Osteocyte (in vitro differentiated cells): ENCODE results near the gene ARHGAP27. TPM values are rescaled to one million over a fixed set of nuclear protein-coding genes. Genes with fewer than 3 reads are reported as not detected.
A peak's percentile ranks its signal among the peaks of the same experiment; 100 is the strongest.
"Not testable (repeated sequence)": the region's sequence is repeated elsewhere in the genome, so short reads cannot be mapped to it uniquely, and the experiment has no call there.

Experiments
- DNase-seq: peaks from one replicate; pipeline ENCODE4 v3.0.0; 2021; ENCODE audit warnings: mixed read lengths; ENCODE audit not compliant: unreplicated experiment; ENCODE audit errors: extremely low spot score
- H3K27ac Mint-ChIP-seq: one replicate; pipeline ENCODE4 v1.8.0; 2021; ENCODE audit warnings: mild to moderate bottlenecking, mixed read lengths; ENCODE audit not compliant: unreplicated experiment
- H3K27me3 Mint-ChIP-seq: one replicate; pipeline ENCODE4 v1.8.0; 2021; ENCODE audit warnings: mixed read lengths; ENCODE audit not compliant: unreplicated experiment
- H3K36me3 Mint-ChIP-seq: one replicate; pipeline ENCODE4 v1.8.0; 2021; ENCODE audit warnings: mixed read lengths; ENCODE audit not compliant: unreplicated experiment
- H3K4me1 Mint-ChIP-seq: one replicate; pipeline ENCODE4 v1.8.0; 2021; ENCODE audit warnings: mixed read lengths; ENCODE audit not compliant: unreplicated experiment
- H3K4me3 Mint-ChIP-seq: one replicate; pipeline ENCODE4 v1.8.0; 2021; ENCODE audit warnings: mild to moderate bottlenecking, moderate library complexity, mixed read lengths; ENCODE audit not compliant: unreplicated experiment
- H3K9me3 Mint-ChIP-seq: one replicate; pipeline ENCODE4 v1.8.0; 2021; ENCODE audit warnings: mixed read lengths; ENCODE audit not compliant: unreplicated experiment
- long read RNA-seq: library from polyadenylated mRNA; unstranded; transcript quantifications from one replicate; pipeline ENCODE4 v2.0.0, GENCODE V29; 2021
- total RNA-seq: library from RNA; stranded (reverse); gene quantifications from 2 replicates; pipeline ENCODE4 v1.2.1, GENCODE V29; 2021
- TF ChIP-seq, protein P1 (sequence below): fragments of 200-600 bp; sonication (generic); IDR thresholded peaks from 2 replicates; pipeline ENCODE4 v1.5.0; 2021; ENCODE audit warnings: antibody characterized with exemption, mild to moderate bottlenecking, moderate library complexity

The ARHGAP27 gene, protein sequence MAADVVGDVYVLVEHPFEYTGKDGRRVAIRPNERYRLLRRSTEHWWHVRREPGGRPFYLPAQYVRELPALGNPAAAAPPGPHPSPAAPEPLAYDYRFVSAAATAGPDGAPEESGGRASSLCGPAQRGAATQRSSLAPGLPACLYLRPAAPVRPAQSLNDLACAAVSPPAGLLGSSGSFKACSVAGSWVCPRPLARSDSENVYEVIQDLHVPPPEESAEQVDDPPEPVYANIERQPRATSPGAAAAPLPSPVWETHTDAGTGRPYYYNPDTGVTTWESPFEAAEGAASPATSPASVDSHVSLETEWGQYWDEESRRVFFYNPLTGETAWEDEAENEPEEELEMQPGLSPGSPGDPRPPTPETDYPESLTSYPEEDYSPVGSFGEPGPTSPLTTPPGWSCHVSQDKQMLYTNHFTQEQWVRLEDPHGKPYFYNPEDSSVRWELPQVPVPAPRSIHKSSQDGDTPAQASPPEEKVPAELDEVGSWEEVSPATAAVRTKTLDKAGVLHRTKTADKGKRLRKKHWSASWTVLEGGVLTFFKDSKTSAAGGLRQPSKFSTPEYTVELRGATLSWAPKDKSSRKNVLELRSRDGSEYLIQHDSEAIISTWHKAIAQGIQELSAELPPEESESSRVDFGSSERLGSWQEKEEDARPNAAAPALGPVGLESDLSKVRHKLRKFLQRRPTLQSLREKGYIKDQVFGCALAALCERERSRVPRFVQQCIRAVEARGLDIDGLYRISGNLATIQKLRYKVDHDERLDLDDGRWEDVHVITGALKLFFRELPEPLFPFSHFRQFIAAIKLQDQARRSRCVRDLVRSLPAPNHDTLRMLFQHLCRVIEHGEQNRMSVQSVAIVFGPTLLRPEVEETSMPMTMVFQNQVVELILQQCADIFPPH
- 0.99 and 1.6 TPM in 2 replicates for total RNA-seq
- long read RNA-seq: 0 reads

DNA sequence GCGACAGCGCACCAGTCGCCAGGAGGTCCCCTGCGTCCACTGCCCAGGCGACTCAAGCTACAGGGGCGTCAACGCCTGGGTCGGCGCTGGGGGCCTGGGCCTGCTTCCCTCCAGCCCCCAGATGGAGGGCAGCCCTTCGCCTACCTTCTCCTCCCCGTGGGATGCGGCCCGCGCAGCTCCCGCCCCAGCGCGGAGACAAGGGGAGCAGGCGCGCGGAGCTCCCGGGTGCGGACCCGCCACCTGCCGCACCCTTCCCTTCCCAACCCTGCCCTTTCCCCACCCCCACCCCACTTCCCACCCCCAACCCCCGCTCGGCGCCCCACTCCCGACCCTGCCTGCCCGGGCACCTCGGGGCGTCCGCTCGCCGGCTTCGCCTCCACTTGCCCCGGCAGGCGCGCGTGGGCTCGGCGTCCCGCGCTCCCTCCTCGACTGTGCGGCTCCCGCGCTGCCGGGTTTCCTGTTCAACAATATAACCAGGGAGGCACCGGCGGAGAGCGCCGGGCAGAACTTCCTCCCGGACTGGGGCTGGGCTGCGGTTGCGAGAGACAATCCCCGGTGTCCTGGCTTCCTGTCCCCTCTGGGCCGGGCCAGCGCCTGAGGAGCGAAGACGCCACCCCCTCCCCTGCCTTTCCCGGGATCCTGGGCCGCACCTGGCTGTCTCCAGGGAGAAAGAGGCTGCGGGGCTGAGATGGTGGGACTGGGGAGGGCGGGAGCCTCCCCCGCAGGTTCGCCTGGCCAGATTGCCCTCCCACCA is at the start of gene ARHGAP27:
TSS of gene ARHGAP27 (minus strand) at position 466 of the 754 bp plus-strand sequence. CDS start 2,591 bp downstream, outside the sequence.
- Mint-ChIP-seq H3K9me3 (no peaks in the 10 kb centered on the region), H3K27ac (no peak within 1 kb of the TSS), H3K36me3 (peaks cover 9% of the 10 kb centered on the region), H3K27me3 (peaks cover 24% of the 10 kb centered on the region), H3K4me3 (peak within 1 kb of the TSS; percentile 65), H3K4me1 (peaks cover 27% of the 10 kb centered on the region)
- no peak for DNase-seq
- TF ChIP-seq, protein P1, sequence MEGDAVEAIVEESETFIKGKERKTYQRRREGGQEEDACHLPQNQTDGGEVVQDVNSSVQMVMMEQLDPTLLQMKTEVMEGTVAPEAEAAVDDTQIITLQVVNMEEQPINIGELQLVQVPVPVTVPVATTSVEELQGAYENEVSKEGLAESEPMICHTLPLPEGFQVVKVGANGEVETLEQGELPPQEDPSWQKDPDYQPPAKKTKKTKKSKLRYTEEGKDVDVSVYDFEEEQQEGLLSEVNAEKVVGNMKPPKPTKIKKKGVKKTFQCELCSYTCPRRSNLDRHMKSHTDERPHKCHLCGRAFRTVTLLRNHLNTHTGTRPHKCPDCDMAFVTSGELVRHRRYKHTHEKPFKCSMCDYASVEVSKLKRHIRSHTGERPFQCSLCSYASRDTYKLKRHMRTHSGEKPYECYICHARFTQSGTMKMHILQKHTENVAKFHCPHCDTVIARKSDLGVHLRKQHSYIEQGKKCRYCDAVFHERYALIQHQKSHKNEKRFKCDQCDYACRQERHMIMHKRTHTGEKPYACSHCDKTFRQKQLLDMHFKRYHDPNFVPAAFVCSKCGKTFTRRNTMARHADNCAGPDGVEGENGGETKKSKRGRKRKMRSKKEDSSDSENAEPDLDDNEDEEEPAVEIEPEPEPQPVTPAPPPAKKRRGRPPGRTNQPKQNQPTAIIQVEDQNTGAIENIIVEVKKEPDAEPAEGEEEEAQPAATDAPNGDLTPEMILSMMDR: no peak

DNA sequence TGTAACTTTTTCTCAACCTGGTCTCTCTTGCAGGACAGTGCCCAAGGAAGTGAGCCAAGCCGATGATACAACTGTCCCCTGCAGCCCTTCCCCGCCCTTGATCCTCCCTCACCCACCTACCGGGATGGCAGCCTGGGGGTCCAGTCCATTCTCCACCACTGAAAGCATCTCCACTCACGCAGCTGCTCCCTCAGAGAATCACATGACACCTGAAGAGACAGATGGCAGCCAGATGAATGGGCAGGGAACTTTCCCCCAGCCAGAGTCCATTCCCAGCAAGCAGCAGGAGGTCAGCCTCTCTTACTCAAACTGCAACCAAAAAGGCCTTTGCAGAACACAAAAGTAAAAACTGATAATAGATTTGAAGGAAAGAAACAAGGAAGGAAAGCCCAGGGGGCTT is 49.6 kb upstream of the ARHGAP27 start:
- H3K36me3 Mint-ChIP-seq, H3K4me3 Mint-ChIP-seq, H3K27ac Mint-ChIP-seq, H3K27me3 Mint-ChIP-seq, H3K4me1 Mint-ChIP-seq, H3K9me3 Mint-ChIP-seq, DNase-seq: not testable (repeated sequence)

DNA sequence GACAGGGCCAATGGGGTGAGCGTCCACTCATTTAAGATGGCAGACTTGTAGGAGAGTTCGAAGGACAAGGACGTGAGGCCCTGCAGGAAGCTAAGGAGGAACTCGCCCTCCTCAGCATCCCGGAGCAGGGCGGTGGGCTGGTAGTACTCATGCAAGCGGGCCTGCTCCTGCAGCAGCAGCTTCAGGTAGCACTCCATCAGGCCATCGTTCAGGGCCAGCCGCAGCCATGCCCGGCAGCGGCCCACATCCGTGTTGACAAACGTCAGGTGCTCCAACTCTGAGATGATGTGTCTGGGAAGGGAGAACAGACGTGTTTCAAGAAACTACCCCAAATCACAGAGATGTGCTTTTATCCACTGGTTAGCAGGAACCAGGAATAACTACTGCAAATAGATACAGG is 42.8 kb upstream of the ARHGAP27 start:
- peaks cover 23% of the 10 kb centered on the region for H3K36me3 Mint-ChIP-seq
- H3K27ac Mint-ChIP-seq, DNase-seq, H3K4me1 Mint-ChIP-seq, H3K4me3 Mint-ChIP-seq, H3K27me3 Mint-ChIP-seq, H3K9me3 Mint-ChIP-seq: not testable (repeated sequence)

DNA sequence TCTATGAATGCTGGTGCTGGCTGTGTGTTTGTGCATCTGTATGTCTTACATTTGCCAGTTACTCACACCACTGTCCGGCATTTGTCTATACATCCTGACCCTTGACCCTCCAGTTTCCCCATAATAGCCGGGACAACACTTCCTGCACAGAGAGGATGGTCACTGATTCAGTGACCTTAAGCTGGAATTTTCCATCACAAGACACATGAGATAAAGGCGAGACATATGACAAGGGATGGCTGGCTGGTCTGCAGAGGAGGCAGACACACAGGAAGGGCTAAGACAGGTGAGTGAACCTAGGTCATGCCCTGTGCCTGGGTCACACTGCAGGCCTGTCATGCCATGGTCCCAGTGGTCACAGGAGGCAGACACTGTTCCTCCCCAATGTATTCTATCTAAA is 39.6 kb upstream of the ARHGAP27 start:
- not testable (repeated sequence) for H3K4me1 Mint-ChIP-seq, H3K9me3 Mint-ChIP-seq, H3K27ac Mint-ChIP-seq, H3K4me3 Mint-ChIP-seq, DNase-seq, H3K27me3 Mint-ChIP-seq
- H3K36me3 Mint-ChIP-seq: peaks cover 15% of the 10 kb centered on the region

DNA sequence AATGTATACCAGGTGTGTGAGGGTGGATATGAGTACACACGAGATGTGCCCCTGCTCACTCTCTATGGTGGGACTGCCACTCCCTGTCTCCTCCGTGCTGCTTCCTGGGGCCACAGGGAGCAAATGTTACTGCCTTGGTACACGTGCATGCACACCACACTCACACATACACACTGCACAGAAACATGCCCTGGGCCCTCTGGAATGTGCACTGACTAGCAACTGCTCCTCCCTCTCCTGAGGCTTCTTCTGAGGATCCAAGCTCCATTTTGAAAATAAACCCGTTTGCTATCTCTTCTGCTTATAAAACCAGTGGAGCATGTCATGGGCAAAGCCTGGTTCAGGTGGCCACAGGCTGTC is 36.5 kb upstream of the ARHGAP27 start:
- H3K9me3 Mint-ChIP-seq, DNase-seq, H3K4me1 Mint-ChIP-seq, H3K36me3 Mint-ChIP-seq, H3K27me3 Mint-ChIP-seq, H3K27ac Mint-ChIP-seq, H3K4me3 Mint-ChIP-seq: not testable (repeated sequence)

DNA sequence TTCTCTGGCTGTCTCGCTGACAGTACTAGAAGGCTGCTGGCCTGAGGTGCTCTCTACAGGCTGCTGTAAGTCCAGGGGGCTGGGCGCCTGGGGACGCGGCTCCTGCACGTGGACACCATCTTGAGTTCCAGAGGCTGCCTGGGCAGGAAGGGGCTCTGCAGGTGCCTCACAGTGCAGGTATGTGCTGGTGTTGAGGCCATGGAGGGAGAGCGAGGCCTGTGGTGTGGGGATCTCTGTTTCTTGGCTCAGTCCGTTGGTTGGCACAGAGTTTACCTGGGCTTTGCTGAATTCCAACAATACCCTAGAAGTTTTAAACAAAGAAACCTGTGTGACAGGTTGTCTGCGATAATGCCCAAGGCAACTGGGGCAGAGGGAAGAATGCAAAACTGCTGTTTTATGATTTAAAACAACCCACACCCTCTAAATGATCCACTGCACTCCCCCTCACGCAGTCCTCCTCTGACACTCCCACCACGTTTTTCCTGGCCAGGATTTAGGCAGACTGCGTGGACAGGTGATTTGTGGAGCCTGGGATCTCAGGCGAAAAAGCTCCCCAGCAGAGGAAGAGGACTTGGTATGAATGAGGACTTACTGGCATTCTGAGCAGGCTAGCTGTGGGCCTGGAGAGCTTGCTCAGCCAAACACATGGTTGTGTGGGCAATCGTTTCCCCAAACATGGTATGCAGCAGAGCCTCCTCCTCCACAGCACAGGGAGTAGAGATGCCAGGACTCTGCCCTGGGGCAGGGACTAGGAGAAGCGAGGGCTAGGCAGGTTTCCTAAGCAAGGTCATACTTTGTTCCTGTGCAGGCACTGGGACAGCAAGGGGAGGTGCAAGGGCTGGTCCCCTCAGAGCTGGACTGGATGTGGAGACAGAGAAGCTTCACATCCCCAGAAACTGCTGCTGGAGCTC is 35.9 kb upstream of the ARHGAP27 start:
- H3K4me3 Mint-ChIP-seq, H3K4me1 Mint-ChIP-seq, H3K27ac Mint-ChIP-seq, H3K36me3 Mint-ChIP-seq, H3K9me3 Mint-ChIP-seq, H3K27me3 Mint-ChIP-seq, DNase-seq: not testable (repeated sequence)

DNA sequence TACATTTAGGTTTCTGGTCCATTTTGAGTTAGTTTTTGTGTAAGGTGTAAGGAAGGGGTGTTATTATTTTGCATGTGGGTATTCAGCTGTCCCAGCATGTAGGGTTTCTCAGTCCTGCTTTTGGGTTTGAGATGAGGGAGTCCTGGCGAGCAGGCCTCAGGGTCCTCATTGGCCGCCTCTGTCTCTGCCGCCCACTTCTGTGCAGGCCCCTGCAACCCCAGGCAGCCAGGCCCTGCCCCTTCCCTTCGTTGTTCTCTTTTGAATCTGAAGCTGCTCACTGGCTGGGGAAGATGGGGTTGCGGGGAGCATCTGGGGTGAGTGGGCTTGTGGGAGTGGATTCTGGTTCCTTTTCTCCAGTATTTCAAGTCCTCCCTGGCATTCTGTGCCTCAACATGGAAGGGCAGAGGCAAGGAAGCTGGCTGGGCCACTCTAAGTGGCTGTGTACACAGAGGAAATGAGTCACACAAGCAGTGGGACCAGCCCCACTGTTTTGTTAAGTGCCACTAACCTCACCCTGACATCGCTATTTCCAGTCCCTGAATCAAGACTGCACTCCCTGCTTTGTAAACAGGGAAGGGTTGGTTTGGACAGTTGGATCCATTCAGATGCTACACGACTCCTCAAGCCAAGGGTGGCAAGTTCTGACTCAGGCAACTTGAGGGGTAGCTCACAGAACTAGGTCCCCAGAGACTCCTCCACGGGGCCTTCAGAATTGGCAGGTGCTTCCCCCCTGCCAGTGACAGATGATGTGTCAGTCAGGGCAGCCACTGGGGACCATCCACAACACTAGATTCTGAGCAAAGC is 29.1 kb upstream of the ARHGAP27 start:
- not testable (repeated sequence) for DNase-seq, H3K36me3 Mint-ChIP-seq, H3K4me3 Mint-ChIP-seq, H3K9me3 Mint-ChIP-seq, H3K27me3 Mint-ChIP-seq, H3K4me1 Mint-ChIP-seq
- H3K27ac Mint-ChIP-seq: peak overlapping the region; percentile 46

DNA sequence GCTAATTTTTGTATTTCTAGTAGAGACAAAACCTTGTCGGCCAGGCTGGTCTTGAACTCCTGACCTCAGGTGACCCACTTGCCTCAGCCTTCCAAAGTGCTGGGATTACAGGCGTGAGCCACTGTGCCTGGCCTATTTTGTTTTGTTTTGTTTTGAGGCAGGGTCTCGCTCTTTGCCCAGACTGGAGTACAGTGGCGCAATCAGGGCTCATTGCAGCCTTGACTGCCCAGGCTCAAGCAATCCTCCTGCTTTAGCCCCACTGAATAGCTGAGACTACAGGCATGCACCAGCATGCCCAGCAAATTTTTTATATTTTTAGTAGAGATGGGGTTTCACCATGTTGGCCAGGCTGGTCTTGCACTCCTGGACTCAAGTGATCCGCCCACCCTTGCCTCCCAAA is 27.8 kb upstream of the ARHGAP27 start:
- H3K4me1 Mint-ChIP-seq, H3K4me3 Mint-ChIP-seq, H3K36me3 Mint-ChIP-seq, DNase-seq, H3K9me3 Mint-ChIP-seq, H3K27ac Mint-ChIP-seq, H3K27me3 Mint-ChIP-seq: not testable (repeated sequence)

DNA sequence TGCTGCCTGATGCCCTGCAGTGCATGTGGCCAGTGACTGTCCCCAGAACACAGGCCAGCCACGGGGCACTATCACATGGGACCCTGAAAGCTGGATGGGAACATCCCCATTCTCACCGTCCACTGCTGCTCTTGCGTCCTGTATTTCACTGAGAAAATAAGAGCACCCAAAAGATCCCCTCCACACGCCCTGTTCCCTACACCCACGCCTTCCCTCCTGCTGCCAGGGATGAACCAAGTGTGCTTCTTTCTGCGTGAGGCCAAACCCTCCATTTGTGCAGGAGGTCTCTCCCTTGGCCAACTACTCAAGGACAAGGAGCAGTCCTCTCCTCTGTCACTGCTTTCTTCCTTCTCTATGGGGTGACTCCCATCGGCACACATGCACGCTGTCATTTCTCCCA is 21.7 kb upstream of the ARHGAP27 start:
- not testable (repeated sequence) for H3K9me3 Mint-ChIP-seq, H3K27ac Mint-ChIP-seq, H3K4me1 Mint-ChIP-seq, DNase-seq, H3K27me3 Mint-ChIP-seq, H3K4me3 Mint-ChIP-seq
- peaks cover 15% of the 10 kb centered on the region for H3K36me3 Mint-ChIP-seq
